HT1080 (cell line): ENCODE data around the gene TLNRD1. TPM values are rescaled to one million over a fixed set of nuclear protein-coding genes. Genes with fewer than 3 reads are reported as not detected.

ENCODE experiments used
- DNase-seq: peaks from one replicate; pipeline ENCODE4 v3.0.0-alpha.2; 2015; ENCODE audit warnings: low read depth
- total RNA-seq: library from RNA; depleted of rRNA; stranded (reverse); fragments of >200 nt; shearing (Covaris generic); gene quantifications from 2 replicates; pipeline ENCODE4 v1.2.3, GENCODE V29; 2014

TLNRD1 gene
- total RNA-seq, 1 experiment from 2014 or later: 20.6 TPM

DNA sequence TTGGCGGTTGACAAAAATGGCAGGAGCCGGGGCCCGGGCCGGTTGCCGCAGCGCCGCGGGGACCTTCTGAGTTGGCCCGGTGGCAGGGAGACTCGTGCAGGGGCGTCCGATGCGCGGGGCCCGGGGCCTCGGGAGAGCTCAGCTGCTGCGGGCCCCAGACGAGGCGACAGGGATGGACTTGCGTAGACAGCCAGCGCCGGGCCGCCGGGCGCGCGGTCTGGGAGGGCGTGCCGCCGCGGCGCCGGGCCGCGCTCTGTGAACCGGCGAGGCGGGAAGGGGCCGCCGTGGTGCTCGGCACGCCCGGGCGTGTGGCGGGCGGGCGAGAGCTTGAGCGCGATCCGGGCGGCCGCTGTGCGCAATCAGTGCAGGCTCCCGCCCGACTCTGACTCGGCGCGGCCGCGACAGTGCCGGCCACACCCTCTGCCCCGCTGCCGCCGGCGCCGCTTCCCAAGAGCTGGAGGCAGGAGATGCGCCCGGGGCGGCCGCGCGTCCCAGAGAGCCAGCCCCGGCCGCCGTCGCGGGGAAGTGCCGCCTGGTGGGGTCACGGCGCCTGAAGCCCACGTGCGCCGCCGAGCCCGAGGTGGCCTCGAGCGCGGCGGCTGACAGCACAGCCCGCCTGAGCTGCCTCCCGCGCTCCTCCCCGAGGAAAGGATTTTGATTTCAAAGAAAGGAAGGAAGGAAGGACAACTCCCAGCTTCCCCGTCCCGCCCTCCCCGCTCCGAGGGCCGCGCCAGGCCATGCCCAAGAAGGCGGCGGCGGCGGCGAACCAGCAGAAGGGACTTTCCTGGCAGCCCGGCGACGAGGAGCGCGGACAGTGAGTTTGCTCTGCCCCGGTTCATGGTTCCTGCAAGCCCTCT is 657 bp downstream of the TLNRD1 start:
- DNase-seq: peak; percentile 26

DNA sequence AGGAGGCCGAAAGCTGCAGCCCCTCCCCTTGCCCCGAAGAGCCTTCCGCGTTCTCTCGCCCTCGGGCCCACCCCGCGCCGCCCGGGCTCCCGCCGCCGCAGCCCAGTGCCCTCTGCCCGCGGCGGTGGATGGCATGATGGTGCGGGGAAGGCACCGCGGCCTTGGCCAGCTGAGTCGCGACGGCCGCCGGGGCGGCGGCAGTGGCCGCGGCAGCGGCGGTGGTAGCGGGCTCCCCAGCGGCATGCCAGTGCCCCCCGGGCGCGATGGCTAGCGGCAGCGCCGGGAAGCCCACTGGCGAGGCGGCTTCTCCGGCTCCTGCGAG is 1.2 kb downstream of the TLNRD1 start:
- DNase-seq: no peak

DNA sequence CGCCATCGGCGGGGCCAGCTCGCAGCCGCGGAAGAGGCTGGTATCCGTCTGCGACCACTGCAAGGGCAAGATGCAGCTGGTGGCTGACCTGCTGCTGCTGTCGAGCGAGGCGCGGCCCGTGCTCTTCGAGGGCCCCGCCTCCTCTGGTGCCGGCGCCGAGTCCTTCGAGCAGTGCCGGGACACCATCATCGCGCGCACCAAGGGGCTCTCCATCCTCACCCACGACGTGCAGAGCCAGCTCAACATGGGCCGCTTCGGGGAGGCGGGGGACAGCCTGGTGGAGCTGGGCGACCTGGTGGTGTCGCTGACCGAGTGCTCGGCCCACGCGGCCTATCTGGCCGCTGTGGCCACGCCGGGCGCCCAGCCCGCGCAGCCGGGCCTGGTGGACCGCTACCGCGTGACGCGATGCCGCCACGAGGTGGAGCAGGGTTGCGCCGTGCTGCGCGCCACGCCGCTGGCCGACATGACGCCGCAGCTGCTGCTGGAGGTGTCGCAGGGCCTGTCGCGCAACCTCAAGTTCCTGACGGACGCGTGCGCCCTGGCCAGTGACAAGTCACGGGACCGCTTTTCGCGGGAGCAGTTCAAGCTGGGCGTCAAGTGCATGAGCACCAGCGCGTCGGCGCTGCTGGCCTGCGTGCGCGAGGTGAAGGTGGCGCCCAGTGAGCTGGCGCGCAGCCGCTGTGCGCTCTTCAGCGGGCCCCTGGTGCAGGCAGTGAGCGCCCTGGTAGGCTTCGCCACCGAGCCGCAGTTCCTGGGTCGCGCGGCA is 1.8 kb downstream of the TLNRD1 start:
- DNase-seq: no peak

GRCh38 chr15:81003097-81003350 is 2.3 kb downstream of the TLNRD1 start:
- no peak for DNase-seq

- no peak for DNase-seq
Measured at GRCh38 chr15:81006124-81006523, 5.4 kb downstream of the TLNRD1 start.

- DNase-seq: no peak
Measured at GRCh38 chr15:81007428-81008064, 6.8 kb downstream of the TLNRD1 start.

DNA sequence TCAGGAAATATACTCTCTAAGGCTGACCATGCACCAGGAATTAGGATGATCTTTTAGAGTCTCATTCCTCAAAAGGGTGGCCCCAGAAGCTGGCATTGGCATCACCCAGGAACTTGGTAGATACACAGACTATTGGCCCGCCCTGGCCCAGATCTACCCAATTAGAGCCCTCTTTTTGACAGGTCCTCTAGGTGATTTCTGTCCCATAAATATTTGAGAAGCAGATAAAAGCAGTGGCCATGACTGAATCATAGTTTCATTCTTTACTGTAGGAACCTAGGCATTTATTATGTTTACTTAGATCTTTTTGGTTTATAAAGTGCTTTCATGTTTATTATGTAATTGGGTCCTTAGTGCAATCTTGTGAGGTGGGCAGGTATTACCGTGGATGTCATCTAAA is 7.6 kb downstream of the TLNRD1 start:
- no peak for DNase-seq

GRCh38 chr15:81010086-81010485 is 9.4 kb downstream of the TLNRD1 start:
- DNase-seq: no peak

DNA sequence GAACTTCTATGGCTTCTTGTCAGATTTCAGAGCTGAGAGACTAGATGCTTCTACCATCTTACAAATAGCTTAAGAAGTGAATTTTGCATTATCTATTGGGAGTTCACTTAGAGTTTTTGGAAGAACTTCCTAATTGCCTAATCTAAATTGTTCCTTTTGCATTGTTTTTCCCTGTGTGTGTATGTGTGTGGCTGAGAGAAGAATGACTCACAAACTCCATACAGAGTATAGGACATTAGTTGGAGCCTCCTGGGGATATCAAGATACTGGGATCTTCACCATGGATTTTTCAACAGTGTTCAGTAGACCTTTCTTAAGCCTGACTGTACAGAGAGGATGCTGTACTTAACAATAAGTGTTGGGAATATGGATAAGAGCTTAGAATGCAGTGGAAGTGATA is 10.9 kb downstream of the TLNRD1 start:
- DNase-seq: no peak

GRCh38 chr15:81012588-81012987 is 11.9 kb downstream of the TLNRD1 start:
- DNase-seq: no peak

- no peak for DNase-seq
Measured at GRCh38 chr15:81013396-81013929, 12.7 kb downstream of the TLNRD1 start.

DNA sequence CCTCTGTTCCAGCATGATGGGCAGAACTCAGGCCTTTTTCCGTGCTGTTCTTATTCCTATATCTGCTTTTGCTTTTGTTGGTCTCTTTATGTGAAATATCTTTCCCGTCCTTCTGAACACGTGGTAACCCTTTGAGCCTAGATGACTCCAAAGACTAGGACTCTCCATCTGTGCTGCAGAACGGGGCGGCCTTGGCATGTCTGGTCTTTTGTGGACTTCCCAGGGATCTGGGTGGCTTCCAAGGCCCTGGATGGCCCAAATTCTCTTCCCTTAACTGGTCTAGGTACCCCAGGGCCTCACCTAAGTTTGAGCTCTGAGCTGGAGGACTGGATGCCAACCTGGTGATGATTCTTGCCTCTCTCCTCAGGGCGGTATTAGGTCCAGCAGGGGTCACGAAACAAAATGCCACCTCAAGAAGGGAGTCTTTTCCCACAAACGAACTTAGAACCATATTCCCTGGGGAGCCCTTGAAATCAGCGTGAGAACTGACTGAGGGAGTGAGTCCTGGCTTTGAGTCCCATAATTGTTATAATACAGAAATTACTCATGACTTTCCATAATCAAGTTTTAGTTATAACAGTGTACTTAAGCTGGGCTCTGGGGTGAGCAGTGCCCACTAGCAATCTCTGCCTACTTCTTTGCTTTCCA is 13.8 kb downstream of the TLNRD1 start:
- DNase-seq: no peak

DNA sequence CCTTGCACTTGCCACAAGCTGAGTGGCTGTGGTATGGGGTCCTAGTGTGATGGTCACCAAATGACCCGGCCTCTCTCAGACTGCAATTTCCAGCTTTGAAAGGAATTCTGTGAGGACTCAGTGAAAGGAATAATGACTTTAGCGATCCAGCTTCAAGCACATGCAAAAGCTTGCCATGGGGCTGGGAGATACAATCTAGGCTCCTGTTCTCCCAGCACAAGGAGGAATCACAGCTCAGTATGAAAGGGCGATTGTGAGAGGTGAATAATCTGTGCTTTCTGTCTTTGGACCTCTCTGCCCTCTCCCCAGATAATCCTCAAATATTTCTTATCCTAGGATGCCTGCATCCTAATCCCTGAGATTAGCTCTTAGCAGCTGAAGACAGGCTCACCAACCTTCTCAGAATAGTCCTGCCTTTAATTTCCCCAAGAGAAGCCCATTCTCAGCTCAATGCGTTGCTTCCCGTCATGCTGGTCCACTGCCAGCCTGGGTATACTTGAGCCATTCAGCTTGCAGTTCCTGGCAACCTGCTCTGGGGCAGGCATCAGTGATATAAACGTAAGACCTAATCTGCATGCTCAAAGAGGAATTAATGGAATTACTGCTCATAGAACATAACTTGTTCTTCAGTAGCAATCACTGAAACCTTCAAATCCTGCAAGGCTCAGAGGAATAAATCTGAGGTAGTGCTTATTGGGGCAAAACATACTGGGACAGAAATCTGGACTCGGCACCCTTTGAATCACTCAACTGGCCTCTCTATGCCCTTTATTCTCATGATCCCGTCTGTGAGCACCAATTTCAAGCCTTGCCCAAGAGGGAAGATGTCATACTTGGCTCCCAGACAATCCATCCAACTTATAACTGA is 15.1 kb downstream of the TLNRD1 start:
- DNase-seq: no peak

DNA sequence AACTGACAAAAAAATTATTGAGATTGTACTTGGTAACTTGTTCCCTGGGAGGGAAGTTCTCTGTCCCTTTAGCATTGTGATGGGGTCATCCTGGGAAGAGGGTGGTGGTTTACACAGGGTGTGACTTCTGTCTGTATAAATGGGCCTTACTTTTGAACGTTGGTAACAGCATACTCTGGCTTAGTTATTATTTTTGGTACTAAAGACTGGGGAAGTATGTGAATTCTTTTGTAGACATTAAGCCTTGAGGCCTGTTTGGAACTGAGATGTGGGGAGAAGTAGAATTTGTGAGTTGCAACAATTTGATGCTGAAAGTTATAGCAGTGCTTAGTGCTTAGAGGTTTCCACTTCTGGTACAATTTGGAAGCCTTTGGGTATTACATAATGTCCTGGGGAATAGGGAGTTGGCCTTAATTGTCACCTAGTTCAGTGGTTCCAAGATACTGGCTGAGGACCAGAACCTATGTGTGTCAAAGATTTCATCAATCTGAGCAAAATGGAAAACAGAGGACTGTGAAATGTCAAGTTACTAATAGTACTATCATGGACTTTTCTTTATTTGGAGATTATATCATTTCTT is 15.9 kb downstream of the TLNRD1 start:
- no peak for DNase-seq

DNA sequence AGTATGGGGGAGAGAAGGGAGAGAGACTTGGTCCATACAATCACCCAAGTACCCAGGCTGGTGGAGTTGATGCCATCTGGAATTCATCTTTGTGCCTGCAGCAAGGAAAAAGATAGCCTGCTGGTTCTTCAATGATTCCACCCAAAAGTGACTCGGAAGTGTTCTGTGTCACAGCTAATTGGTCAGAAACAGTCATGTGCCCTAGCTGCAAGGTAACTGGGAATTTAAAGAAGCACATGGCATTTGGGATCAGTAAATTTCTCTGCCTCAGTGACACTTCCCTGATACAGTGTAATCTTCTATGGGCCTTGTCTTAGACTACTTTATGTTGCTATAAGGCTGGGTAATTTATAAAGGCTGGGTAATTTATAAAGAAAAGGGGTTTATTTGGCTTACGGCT is 17.5 kb downstream of the TLNRD1 start:
- no peak for DNase-seq

- DNase-seq: no peak
Measured at GRCh38 chr15:81021321-81021720, 20.6 kb downstream of the TLNRD1 start.

DNA sequence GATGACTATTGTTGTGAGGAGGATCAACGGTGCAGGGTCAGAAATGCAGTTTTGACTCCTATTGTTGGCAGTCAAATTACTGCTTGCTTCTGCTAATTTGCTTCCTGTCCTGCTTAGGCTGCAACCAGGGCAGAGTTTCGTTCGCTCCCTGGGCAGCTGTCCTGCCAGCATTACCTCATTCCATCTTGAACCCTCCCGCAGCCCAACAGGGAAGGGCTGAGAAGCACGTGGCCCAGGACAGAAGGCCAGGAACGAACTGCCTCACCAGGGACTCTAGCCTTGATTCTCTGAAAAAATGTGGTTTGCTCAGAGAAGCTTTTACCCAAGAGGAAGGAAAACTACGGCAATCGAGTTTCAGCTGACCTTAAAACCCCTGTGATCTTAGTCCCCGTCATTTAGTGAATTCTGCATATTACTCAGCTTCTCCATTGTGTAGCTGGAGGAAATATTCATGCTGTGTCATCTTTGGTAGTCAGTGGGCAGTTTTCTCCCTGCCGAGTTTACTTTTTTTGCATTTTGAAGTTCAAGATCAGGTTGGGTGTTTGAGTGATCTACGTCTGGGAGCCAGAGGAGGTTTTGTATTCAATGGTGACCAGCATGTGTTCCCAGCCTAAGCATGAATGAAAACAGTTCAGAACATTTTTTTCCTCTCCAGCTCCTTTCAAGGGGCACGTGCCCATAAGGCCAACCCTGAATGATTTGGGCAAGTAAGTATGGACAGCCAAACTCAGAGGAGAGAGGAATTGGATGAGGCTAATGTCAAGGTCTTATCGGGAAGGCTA is 23.0 kb downstream of the TLNRD1 start:
- DNase-seq: peak; percentile 40

DNA sequence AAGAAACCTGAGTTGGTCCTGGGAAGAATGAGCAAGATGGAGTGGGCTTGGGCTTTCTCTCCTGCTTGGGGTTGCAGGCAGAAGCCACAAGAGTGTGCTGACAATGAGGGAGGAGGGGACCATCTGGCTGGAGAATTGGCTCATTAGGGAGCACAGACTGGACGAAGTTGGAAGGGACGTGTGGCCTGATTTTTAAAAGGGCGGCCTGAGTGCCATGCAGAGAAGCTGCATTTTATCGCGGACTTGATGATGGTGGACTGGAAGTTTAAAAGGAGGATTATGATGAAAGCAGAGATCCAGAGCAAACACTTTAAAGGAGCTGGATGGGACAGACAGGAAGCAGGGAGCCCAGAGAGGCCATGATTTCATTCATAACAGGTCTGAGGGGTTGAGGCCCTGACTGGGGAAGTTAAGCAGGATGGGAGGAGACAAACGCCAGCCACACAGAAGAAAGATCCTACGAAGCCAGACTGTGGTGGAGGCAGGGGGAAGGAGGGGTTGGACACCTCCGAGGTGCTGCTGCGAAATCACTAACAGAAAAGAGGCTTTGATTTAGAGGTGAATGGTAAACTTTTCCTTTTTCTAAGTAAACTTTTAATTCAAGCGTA is 23.6 kb downstream of the TLNRD1 start:
- no peak for DNase-seq

DNA sequence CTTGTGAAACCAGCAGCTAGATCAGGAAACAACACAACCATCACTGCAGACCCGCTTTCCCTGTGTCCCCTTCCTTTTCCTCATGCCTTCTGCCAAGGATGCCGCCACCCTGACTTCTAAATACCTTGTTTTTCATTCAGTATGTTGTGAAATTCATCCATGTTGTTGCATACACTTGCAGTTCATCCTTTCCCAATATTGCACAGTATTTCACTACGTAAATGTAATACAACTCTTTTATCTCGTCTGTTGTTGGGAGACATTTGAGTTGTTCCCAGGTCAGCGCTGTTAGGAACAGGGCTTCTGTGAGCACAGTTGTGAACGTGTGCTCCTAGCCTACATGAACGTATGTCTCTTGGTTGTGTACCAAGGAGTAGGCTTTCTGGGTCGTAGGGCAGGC is 24.2 kb downstream of the TLNRD1 start:
- DNase-seq: no peak
